ENCODE results near the gene ZNF580. TPM values are rescaled to one million over a fixed set of nuclear protein-coding genes. Genes with fewer than 3 reads are reported as not detected.

Gene ZNF580
- total RNA-seq, 1 experiment from 2014 or later: 15.2 TPM

- peaks cover 45% of the 10 kb centered on the region for H3K79me2 ChIP-seq (ENCODE audit: low read length)
- H3K4me3 ChIP-seq (ENCODE audit: low read length): peak overlapping the region; percentile 78
- H3K27me3 ChIP-seq (ENCODE audit: low read length): no peaks in the 10 kb centered on the region
- TSS peak; percentile 22 for BruUV-seq (replicated peaks)
- H3K9me3 ChIP-seq (ENCODE audit: low read length): no peaks in the 10 kb centered on the region
- peaks cover 21% of the 10 kb centered on the region for H3K36me3 ChIP-seq (ENCODE audit: low read depth, low read length)
- H4K20me1 ChIP-seq (ENCODE audit: low read length): peaks cover 37% of the 10 kb centered on the region
- TF ChIP-seq EZH2 (IDR thresholded peaks at IDR 0.05; ENCODE audit: low read length, unreplicated experiment): no peak
- TF ChIP-seq CTCF (conservative IDR thresholded peaks at IDR 0.05; ENCODE audit: low read depth, low read length): no peak
- TF ChIP-seq EZH2phosphoT487 (IDR thresholded peaks at IDR 0.05; ENCODE audit: borderline replicate concordance, low read length): no peak
- peak overlapping the region; percentile 78 for H2AFZ ChIP-seq (ENCODE audit: low read length)
- intact Hi-C loops (cut with micrococcal nuclease): no loop called here
- peak; percentile 79 for ATAC-seq
- peak overlapping the region; percentile 80 for H3K27ac ChIP-seq (ENCODE audit: low read length)
- peaks cover 12% of the 10 kb centered on the region for H3K4me1 ChIP-seq (ENCODE audit: insufficient read depth, low read length)
- no peaks in the 10 kb centered on the region for H3K9me2 ChIP-seq (replicated peaks; ENCODE audit: low read length)
- H3K4me2 ChIP-seq (ENCODE audit: low read length): peak overlapping the region; percentile 85
- peak; percentile 100 for DNase-seq
- peak overlapping the region; percentile 99 for H3K9ac ChIP-seq (ENCODE audit: low read length)
- H3F3A ChIP-seq (ENCODE audit: low read length, unreplicated experiment): no peaks in the 10 kb centered on the region
- ChIA-PET CTCF (interaction anchor here (0.5 to 1.4 kb wide), 9 partner anchors 10 to 374 kb away, joined by 3 to 12 read pairs (median 3); partner anchors contain the start of gene NAT14), POLR2A (ENCODE audit: unreplicated experiment) (interaction anchor here (0.6 to 1.4 kb wide), 8 partner anchors 30 to 1517 kb away, joined by 3 to 8 read pairs (median 6); partner anchors contain the start of gene ZNF784)
Observed at GRCh38 chr19:55654323-55654867, 13.6 kb downstream of the ZNF580 start.

- POLR2A ChIA-PET (ENCODE audit: unreplicated experiment): interaction anchor here (0.6 to 1.4 kb wide), 5 partner anchors 31 to 1487 kb away, joined by 3 to 7 read pairs (median 5); partner anchors contain the start of gene ZNF784
- no TSS peak for BruUV-seq (replicated peaks)
- intact Hi-C loops (cut with micrococcal nuclease): no loop called here
Observed at GRCh38 chr19:55654868-55655647, 14.3 kb downstream of the ZNF580 start, which contains the start of gene U2AF2. TSS of gene U2AF2 (plus strand) at chr19:55655035. CDS start at chr19:55655105, 70 bp downstream.

More at GRCh38 chr19:55654868-55655647, 14.3 kb downstream of the ZNF580 start, which contains the start of gene U2AF2:
- ATAC-seq (peak; percentile 44), DNase-seq (peak; percentile 95)
- peak within 1 kb of the TSS; percentile 95 for H3K27ac ChIP-seq (ENCODE audit: low read length)
- peak within 1 kb of the TSS; percentile 99 for H3K9ac ChIP-seq (ENCODE audit: low read length)
- H3K36me3 ChIP-seq (ENCODE audit: low read depth, low read length): peaks cover 27% of the 10 kb centered on the region
- H3K4me2 ChIP-seq (ENCODE audit: low read length): peak within 1 kb of the TSS; percentile 93
- H3K27me3 ChIP-seq (ENCODE audit: low read length): no peaks in the 10 kb centered on the region
- peak within 1 kb of the TSS; percentile 88 for H3K4me3 ChIP-seq (ENCODE audit: low read length)
- H3K9me2 ChIP-seq (replicated peaks; ENCODE audit: low read length): no peaks in the 10 kb centered on the region
- CTCF ChIA-PET: interaction anchor here (0.6 to 1.4 kb wide), 7 partner anchors 11 to 170 kb away, joined by 3 to 12 read pairs (median 3); partner anchors contain the start of gene NAT14
- H3K79me2 ChIP-seq (ENCODE audit: low read length): peaks cover 52% of the 10 kb centered on the region
- H4K20me1 ChIP-seq (ENCODE audit: low read length): peaks cover 44% of the 10 kb centered on the region
- peaks cover 12% of the 10 kb centered on the region for H3K4me1 ChIP-seq (ENCODE audit: insufficient read depth, low read length)
- TF ChIP-seq EZH2phosphoT487 (IDR thresholded peaks at IDR 0.05; ENCODE audit: borderline replicate concordance, low read length) (no peak), EZH2 (IDR thresholded peaks at IDR 0.05; ENCODE audit: low read length, unreplicated experiment) (no peak), CTCF (conservative IDR thresholded peaks at IDR 0.05; ENCODE audit: low read depth, low read length) (no peak)
- H2AFZ ChIP-seq (ENCODE audit: low read length): peak within 1 kb of the TSS; percentile 78
- H3F3A ChIP-seq (ENCODE audit: low read length, unreplicated experiment): no peaks in the 10 kb centered on the region
- H3K9me3 ChIP-seq (ENCODE audit: low read length): no peaks in the 10 kb centered on the region
